ENCODE results near the gene GPRIN3.

GPRIN3 gene

DNA sequence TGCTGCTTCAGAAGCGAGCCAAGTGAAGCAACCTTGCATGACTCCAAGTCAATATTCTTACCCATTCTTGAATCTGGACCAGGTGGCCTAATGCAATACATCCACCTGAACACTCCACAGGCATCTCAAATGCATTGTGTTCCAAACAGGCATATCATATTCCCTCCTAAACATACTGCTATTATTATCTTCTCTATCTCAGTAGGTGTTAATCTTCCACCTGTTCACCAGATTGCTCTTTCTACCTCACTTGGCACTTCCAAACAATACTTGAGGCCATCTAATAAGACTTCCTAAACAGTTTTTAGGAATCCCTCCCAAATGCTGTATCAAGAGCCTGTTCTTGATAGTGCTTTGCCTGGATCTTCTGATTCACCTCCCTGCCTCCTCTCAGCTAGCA, 90.7 kb downstream of the GPRIN3 start:
- POLR2A ChIA-PET = no interaction called here
- Histone ChIP-seq H3K9me3 (ENCODE audit: control insufficient read depth, insufficient read depth, low read depth, low read length) (no peaks in the 10 kb centered on the region), H3K36me3 (ENCODE audit: control insufficient read depth in 2 of 2, insufficient read depth in 1 of 2, low read length in 2 of 2) (no peaks in the 10 kb centered on the region), H3K4me3 (ENCODE audit: low read depth, low read length) (no peak overlapping the region), H3K27ac (ENCODE audit: extremely low read depth, low read depth, low read length) (no peak overlapping the region), H3K4me1 (ENCODE audit: control insufficient read depth, insufficient read depth, low read length) (no peaks in the 10 kb centered on the region)
- CTCF ChIA-PET = interaction anchor here (2.6 kb wide), 1 partner anchor 10 kb away, joined by 12 read pairs; no protein-coding TSS in a partner anchor
- no peak for TF ChIP-seq MZF1 (tag by site-specific recombination; IDR thresholded peaks at IDR 0.05; ENCODE audit: borderline replicate concordance)
- TF ChIP-seq, protein P1, sequence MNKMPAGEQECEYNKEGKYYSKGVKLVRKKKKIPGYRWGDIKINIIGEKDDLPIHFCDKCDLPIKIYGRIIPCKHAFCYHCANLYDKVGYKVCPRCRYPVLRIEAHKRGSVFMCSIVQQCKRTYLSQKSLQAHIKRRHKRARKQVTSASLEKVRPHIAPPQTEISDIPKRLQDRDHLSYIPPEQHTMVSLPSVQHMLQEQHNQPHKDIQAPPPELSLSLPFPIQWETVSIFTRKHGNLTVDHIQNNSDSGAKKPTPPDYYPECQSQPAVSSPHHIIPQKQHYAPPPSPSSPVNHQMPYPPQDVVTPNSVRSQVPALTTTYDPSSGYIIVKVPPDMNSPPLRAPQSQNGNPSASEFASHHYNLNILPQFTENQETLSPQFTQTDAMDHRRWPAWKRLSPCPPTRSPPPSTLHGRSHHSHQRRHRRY (tag by site-specific recombination; IDR thresholded peaks at IDR 0.05) = no peak

DNA sequence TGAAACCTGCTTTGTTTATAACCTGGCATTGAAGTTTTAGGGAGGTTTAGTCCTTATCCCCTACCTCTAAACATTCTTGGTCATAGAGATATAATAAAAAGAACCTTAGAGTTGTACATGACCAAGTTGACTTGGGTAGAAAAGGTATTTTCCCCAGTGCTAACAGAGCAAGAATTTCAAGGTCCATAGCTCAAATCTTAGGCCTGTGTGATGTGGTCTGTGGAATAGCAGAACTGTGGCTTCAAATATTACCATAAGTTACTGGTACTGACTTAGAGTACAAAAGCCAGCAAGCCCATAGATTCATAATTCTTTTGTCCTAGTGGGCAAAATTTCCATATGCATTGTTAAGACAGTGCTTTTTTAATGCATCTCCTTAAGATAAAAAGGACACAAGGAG, 91.2 kb downstream of the GPRIN3 start:
- no peak overlapping the region for H3K4me3 ChIP-seq (ENCODE audit: low read depth, low read length)
- no peaks in the 10 kb centered on the region for H3K36me3 ChIP-seq (ENCODE audit: control insufficient read depth in 2 of 2, insufficient read depth in 1 of 2, low read length in 2 of 2)
- TF ChIP-seq ZNF837 (tag by site-specific recombination; IDR thresholded peaks at IDR 0.05) = no peak
- TF ChIP-seq FEZF1 (tag by site-specific recombination; IDR thresholded peaks at IDR 0.05) = no peak
- no peak for TF ChIP-seq ZEB2 (tag by site-specific recombination; IDR thresholded peaks at IDR 0.05)
- TF ChIP-seq OVOL3 (tag by site-specific recombination; IDR thresholded peaks at IDR 0.05) = no peak
- TF ChIP-seq, protein P2, sequence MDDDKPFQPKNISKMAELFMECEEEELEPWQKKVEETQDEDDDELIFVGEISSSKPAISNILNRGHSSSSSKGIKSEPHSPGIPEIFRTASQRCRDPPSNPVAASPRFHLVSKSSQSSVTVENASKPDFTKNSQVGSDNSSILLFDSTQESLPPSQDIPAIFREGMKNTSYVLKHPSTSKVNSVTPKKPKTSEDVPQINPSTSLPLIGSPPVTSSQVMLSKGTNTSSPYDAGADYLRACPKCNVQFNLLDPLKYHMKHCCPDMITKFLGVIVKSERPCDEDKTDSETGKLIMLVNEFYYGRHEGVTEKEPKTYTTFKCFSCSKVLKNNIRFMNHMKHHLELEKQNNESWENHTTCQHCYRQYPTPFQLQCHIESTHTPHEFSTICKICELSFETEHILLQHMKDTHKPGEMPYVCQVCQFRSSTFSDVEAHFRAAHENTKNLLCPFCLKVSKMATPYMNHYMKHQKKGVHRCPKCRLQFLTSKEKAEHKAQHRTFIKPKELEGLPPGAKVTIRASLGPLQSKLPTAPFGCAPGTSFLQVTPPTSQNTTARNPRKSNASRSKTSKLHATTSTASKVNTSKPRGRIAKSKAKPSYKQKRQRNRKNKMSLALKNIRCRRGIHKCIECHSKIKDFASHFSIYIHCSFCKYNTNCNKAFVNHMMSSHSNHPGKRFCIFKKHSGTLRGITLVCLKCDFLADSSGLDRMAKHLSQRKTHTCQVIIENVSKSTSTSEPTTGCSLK (tag by site-specific recombination; IDR thresholded peaks at IDR 0.05) = no peak
- TF ChIP-seq, protein P3, sequence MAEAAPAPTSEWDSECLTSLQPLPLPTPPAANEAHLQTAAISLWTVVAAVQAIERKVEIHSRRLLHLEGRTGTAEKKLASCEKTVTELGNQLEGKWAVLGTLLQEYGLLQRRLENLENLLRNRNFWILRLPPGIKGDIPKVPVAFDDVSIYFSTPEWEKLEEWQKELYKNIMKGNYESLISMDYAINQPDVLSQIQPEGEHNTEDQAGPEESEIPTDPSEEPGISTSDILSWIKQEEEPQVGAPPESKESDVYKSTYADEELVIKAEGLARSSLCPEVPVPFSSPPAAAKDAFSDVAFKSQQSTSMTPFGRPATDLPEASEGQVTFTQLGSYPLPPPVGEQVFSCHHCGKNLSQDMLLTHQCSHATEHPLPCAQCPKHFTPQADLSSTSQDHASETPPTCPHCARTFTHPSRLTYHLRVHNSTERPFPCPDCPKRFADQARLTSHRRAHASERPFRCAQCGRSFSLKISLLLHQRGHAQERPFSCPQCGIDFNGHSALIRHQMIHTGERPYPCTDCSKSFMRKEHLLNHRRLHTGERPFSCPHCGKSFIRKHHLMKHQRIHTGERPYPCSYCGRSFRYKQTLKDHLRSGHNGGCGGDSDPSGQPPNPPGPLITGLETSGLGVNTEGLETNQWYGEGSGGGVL (tag by site-specific recombination; IDR thresholded peaks at IDR 0.05) = no peak
- no peak for TF ChIP-seq MYNN (tag by site-specific recombination; IDR thresholded peaks at IDR 0.05; ENCODE audit: borderline replicate concordance)
- no peak for TF ChIP-seq ZNF521 (tag by site-specific recombination; IDR thresholded peaks at IDR 0.05)
- TF ChIP-seq ZNF501 (tag by site-specific recombination; IDR thresholded peaks at IDR 0.05) = no peak
- TF ChIP-seq KLF9 (tag by site-specific recombination; IDR thresholded peaks at IDR 0.05; ENCODE audit: low read depth) = no peak
- TF ChIP-seq ZNF76 (tag by site-specific recombination; IDR thresholded peaks at IDR 0.05; ENCODE audit: borderline replicate concordance, low read depth) = no peak
- no peak for TF ChIP-seq ZNF132 (tag by site-specific recombination; IDR thresholded peaks at IDR 0.05; ENCODE audit: borderline replicate concordance)
- no peak for TF ChIP-seq ZNF133 (tag by site-specific recombination; IDR thresholded peaks at IDR 0.05)
- no peak for TF ChIP-seq ZNF585B (tag by site-specific recombination; IDR thresholded peaks at IDR 0.05)
- TF ChIP-seq ZNF555 (tag by site-specific recombination; conservative IDR thresholded peaks at IDR 0.05) = no peak
- TF ChIP-seq ZNF175 (tag by site-specific recombination; IDR thresholded peaks at IDR 0.05) = no peak
- TF ChIP-seq ZSCAN30 (tag by site-specific recombination; IDR thresholded peaks at IDR 0.05) = no peak
- no peak for TF ChIP-seq ZNF174 (tag by site-specific recombination; IDR thresholded peaks at IDR 0.05)
- H3K4me1 ChIP-seq (ENCODE audit: control insufficient read depth, insufficient read depth, low read length) = no peaks in the 10 kb centered on the region
- POLR2A ChIA-PET = no interaction called here
- H3K27ac ChIP-seq (ENCODE audit: extremely low read depth, low read depth, low read length) = no peak overlapping the region
- CTCF ChIA-PET = interaction anchor here (2.6 kb wide), 1 partner anchor 10 kb away, joined by 12 read pairs; no protein-coding TSS in a partner anchor
- no peaks in the 10 kb centered on the region for H3K9me3 ChIP-seq (ENCODE audit: control insufficient read depth, insufficient read depth, low read depth, low read length)

Data from HEK293 (cell line).